Mesendoderm (in vitro differentiated cells): ENCODE results near the gene HDAC11.

Experiments
- DNase-seq: peaks from one replicate; pipeline ENCODE4 v3.0.0; 2013
- H2AK5ac ChIP-seq: 2 replicates; pipeline ENCODE4 v1.6.1; 2013; ENCODE audit warnings: low read length, inconsistent platforms
- H2BK120ac ChIP-seq: 2 replicates; pipeline ENCODE4 v1.6.1; 2013; ENCODE audit warnings: low read depth, mild to moderate bottlenecking, low read length, moderate library complexity, mixed read lengths
- H2BK15ac ChIP-seq: replicated peaks from 2 replicates; pipeline ENCODE4 v1.6.1; 2013; ENCODE audit warnings: low read depth, mild to moderate bottlenecking, moderate library complexity
- H2BK5ac ChIP-seq: 2 replicates; pipeline ENCODE4 v1.6.1; 2013; ENCODE audit warnings: low read length, inconsistent platforms
- H3K18ac ChIP-seq: 2 replicates; pipeline ENCODE4 v1.6.1; 2013; ENCODE audit warnings: mild to moderate bottlenecking, low read length, mixed read lengths
- H3K23ac ChIP-seq: one replicate; pipeline ENCODE4 v1.6.1; 2013; ENCODE audit warnings: low read length
- H3K27ac ChIP-seq: 2 replicates; pipeline ENCODE4 v1.5.1; 2013; ENCODE audit warnings: low read depth, mild to moderate bottlenecking, inconsistent platforms, low read length, moderate library complexity
- H3K27me3 ChIP-seq: 2 replicates; pipeline ENCODE4 v1.6.1; 2013; ENCODE audit warnings: low read length, control low read depth, mild to moderate bottlenecking, inconsistent platforms; ENCODE audit not compliant: insufficient read depth, poor library complexity
- H3K36me3 ChIP-seq: 2 replicates; pipeline ENCODE4 v1.6.1; 2013; ENCODE audit warnings: low read length, inconsistent platforms; ENCODE audit not compliant: control insufficient read depth, insufficient read depth
- H3K4ac ChIP-seq: one replicate; pipeline ENCODE4 v1.6.1; 2013; ENCODE audit warnings: low read depth, mild to moderate bottlenecking, low read length, moderate library complexity
- H3K4me1 ChIP-seq: 2 replicates; pipeline ENCODE4 v1.6.1; 2013; ENCODE audit warnings: low read depth, low read length, inconsistent platforms; ENCODE audit not compliant: control insufficient read depth
- H3K4me2 ChIP-seq: 2 replicates; pipeline ENCODE4 v1.6.1; 2013; ENCODE audit warnings: low read length
- H3K4me3 ChIP-seq: 2 replicates; pipeline ENCODE4 v1.5.1; 2013; ENCODE audit warnings: mild to moderate bottlenecking, low read length
- H3K56ac ChIP-seq: one replicate; pipeline ENCODE4 v1.6.1; 2013; ENCODE audit warnings: low read length
- H3K79me1 ChIP-seq: 2 replicates; pipeline ENCODE4 v1.6.1; 2013; ENCODE audit warnings: low read length, inconsistent platforms
- H3K79me2 ChIP-seq: 2 replicates; pipeline ENCODE4 v1.6.1; 2013; ENCODE audit warnings: mild to moderate bottlenecking, low read length; ENCODE audit not compliant: control insufficient read depth, insufficient read depth
- H3K9ac ChIP-seq: 2 replicates; pipeline ENCODE4 v1.6.1; 2013; ENCODE audit warnings: low read length, inconsistent platforms
- H4K5ac ChIP-seq: one replicate; pipeline ENCODE4 v1.6.1; 2013; ENCODE audit warnings: low read length
- H4K8ac ChIP-seq: one replicate; pipeline ENCODE4 v1.6.1; 2013; ENCODE audit warnings: low read depth, mild to moderate bottlenecking, control low read depth, low read length, moderate library complexity
- WGBS: extraction: QIAGEN DNeasy Blood & Tissue Kit; methylation state at CpG from one replicate; pipeline ENCODE4 v1.1.7; 2013; ENCODE audit warnings: low lambda C conversion rate, missing lambda C conversion rate; ENCODE audit not compliant: insufficient coverage; ENCODE audit errors: extremely low coverage; 5-methylcytosine and 5-hydroxymethylcytosine counted together

HDAC11 gene

GRCh38 chr3:13457593-13457992, 22.5 kb upstream of the HDAC11 start:
- Histone ChIP-seq H3K79me2 (no peaks in the 10 kb centered on the region), H4K8ac (no peak overlapping the region), H3K79me1 (no peaks in the 10 kb centered on the region), H3K4me1 (no peaks in the 10 kb centered on the region), H3K4me2 (no peak overlapping the region), H2BK120ac (no peak overlapping the region), H2BK15ac (no peak overlapping the region), H3K4ac (no peak overlapping the region), H3K4me3 (no peak overlapping the region), H3K9ac (no peak overlapping the region), H3K23ac (no peak overlapping the region), H3K56ac (no peak overlapping the region), H2AK5ac (no peak overlapping the region), H3K27me3 (no peaks in the 10 kb centered on the region), H2BK5ac (no peak overlapping the region), H3K18ac (no peak overlapping the region), H3K27ac (no peak overlapping the region), H4K5ac (no peak overlapping the region), H3K36me3 (no peaks in the 10 kb centered on the region)
- WGBS = no CpG with 5 or more reads among the region's 4 CpGs
- no peak for DNase-seq

DNA sequence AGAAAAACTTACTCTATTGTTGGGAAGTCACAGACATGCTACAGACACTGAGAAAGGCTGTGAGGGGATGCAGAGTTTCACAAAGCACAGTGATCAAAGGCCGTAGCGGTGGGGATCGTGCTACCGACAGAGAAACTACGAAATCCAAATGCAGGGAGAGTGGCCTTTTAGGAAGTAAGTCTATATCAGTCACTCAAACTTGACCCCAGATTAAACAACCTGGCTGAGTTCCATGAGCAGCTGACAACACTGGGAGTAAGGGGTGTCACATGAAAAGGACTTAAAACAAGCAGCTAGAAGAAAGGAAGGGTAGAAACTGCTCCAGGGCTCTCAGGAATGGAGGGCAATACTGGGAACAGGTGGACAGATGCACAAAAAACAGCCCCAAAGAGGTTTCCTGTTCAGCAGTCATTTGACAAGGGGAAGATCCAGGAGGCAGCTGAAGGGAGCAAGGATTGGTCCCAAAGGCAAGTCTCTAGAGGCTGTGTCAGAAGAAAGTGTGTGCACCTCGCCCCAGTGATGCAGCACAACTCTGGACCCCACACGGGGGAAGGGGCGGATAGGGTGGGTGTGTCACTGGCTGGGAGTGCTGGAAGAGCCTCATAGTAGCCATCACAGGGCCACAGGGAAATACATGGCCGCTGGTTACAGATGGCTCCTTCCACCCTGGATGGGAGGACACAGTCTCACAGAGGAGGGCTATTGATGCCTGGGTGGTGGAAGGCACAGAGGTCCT, 20.3 kb upstream of the HDAC11 start:
- H4K5ac ChIP-seq = no peak overlapping the region
- H2BK15ac ChIP-seq = no peak overlapping the region
- H2BK5ac ChIP-seq = no peak overlapping the region
- no peak overlapping the region for H4K8ac ChIP-seq
- no peak overlapping the region for H3K27ac ChIP-seq
- no peak overlapping the region for H3K23ac ChIP-seq
- H3K27me3 ChIP-seq = no peaks in the 10 kb centered on the region
- no peak overlapping the region for H3K9ac ChIP-seq
- no peak overlapping the region for H3K4me2 ChIP-seq
- WGBS = no CpG with 5 or more reads among the region's 9 CpGs
- H3K4me1 ChIP-seq = no peaks in the 10 kb centered on the region
- no peak overlapping the region for H2BK120ac ChIP-seq
- H3K36me3 ChIP-seq = no peaks in the 10 kb centered on the region
- H3K56ac ChIP-seq = no peak overlapping the region
- no peak overlapping the region for H3K4me3 ChIP-seq
- H3K4ac ChIP-seq = no peak overlapping the region
- no peaks in the 10 kb centered on the region for H3K79me2 ChIP-seq
- no peaks in the 10 kb centered on the region for H3K79me1 ChIP-seq
- no peak for DNase-seq
- no peak overlapping the region for H2AK5ac ChIP-seq
- no peak overlapping the region for H3K18ac ChIP-seq

GRCh38 chr3:13460341-13460736, 19.8 kb upstream of the HDAC11 start:
- no peak overlapping the region for H4K8ac ChIP-seq
- H3K4me1 ChIP-seq = no peaks in the 10 kb centered on the region
- H2BK5ac ChIP-seq = no peak overlapping the region
- H3K4ac ChIP-seq = no peak overlapping the region
- H3K27ac ChIP-seq = no peak overlapping the region
- no peak overlapping the region for H3K4me3 ChIP-seq
- H3K27me3 ChIP-seq = no peaks in the 10 kb centered on the region
- H2AK5ac ChIP-seq = no peak overlapping the region
- no peak overlapping the region for H2BK120ac ChIP-seq
- no CpG with 5 or more reads among the region's 7 CpGs for WGBS
- H3K4me2 ChIP-seq = no peak overlapping the region
- no peaks in the 10 kb centered on the region for H3K36me3 ChIP-seq
- DNase-seq = no peak
- no peak overlapping the region for H3K56ac ChIP-seq
- no peaks in the 10 kb centered on the region for H3K79me2 ChIP-seq
- H3K9ac ChIP-seq = no peak overlapping the region
- no peak overlapping the region for H4K5ac ChIP-seq
- H3K79me1 ChIP-seq = no peaks in the 10 kb centered on the region
- H3K23ac ChIP-seq = no peak overlapping the region
- no peak overlapping the region for H3K18ac ChIP-seq
- no peak overlapping the region for H2BK15ac ChIP-seq

GRCh38 chr3:13461169-13462124, 18.7 kb upstream of the HDAC11 start:
- no peaks in the 10 kb centered on the region for H3K79me2 ChIP-seq
- H2AK5ac ChIP-seq = no peak overlapping the region
- H3K4me1 ChIP-seq = no peaks in the 10 kb centered on the region
- no peaks in the 10 kb centered on the region for H3K36me3 ChIP-seq
- no peak overlapping the region for H3K56ac ChIP-seq
- no CpG with 5 or more reads among the region's 14 CpGs for WGBS
- no peak overlapping the region for H2BK5ac ChIP-seq
- no peak overlapping the region for H4K8ac ChIP-seq
- no peak overlapping the region for H3K4ac ChIP-seq
- H3K18ac ChIP-seq = no peak overlapping the region
- H3K23ac ChIP-seq = no peak overlapping the region
- no peak overlapping the region for H3K4me3 ChIP-seq
- DNase-seq = peak; percentile 95
- no peak overlapping the region for H2BK120ac ChIP-seq
- H3K4me2 ChIP-seq = no peak overlapping the region
- H3K27ac ChIP-seq = no peak overlapping the region
- H3K9ac ChIP-seq = no peak overlapping the region
- no peak overlapping the region for H4K5ac ChIP-seq
- no peaks in the 10 kb centered on the region for H3K27me3 ChIP-seq
- no peak overlapping the region for H2BK15ac ChIP-seq
- no peaks in the 10 kb centered on the region for H3K79me1 ChIP-seq

DNA sequence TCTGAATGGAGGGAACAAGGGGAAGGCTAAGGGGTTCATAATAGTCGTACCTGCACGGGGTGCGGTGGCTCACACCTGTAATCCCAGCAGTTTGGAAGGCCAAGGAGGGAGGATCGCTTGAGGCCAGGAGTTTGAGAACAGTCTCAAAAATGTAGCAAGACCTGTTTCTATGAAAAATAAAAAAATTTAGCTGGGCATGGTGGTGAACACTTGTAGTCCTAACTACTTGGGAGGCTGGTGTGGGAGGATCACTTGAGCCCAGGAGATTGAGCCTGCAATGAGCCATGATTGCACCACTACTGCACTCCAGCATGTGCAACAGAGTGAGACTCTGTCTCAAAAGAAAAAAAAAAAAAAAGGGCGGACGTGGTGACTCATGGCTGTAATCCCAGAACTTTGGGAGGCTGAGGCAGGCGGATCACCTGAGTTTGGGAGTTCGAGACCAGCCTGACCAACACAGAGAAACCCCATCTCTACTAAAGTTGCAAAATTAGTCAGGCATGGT, 17.9 kb upstream of the HDAC11 start:
- H4K8ac ChIP-seq = no peak overlapping the region
- H2AK5ac ChIP-seq = no peak overlapping the region
- no peak overlapping the region for H3K56ac ChIP-seq
- H2BK120ac ChIP-seq = no peak overlapping the region
- H3K4me2 ChIP-seq = no peak overlapping the region
- H3K9ac ChIP-seq = no peak overlapping the region
- no peak overlapping the region for H3K23ac ChIP-seq
- DNase-seq = no peak
- no peak overlapping the region for H2BK5ac ChIP-seq
- no peak overlapping the region for H3K27ac ChIP-seq
- no peaks in the 10 kb centered on the region for H3K4me1 ChIP-seq
- no peak overlapping the region for H3K4ac ChIP-seq
- H3K36me3 ChIP-seq = no peaks in the 10 kb centered on the region
- no peaks in the 10 kb centered on the region for H3K27me3 ChIP-seq
- WGBS = no CpG with 5 or more reads among the region's 8 CpGs
- no peak overlapping the region for H3K4me3 ChIP-seq
- H3K79me2 ChIP-seq = no peaks in the 10 kb centered on the region
- no peak overlapping the region for H3K18ac ChIP-seq
- no peak overlapping the region for H2BK15ac ChIP-seq
- no peak overlapping the region for H4K5ac ChIP-seq
- H3K79me1 ChIP-seq = no peaks in the 10 kb centered on the region
